DOHH2 (cell line): ENCODE measurements around the gene ZBTB7C.

Source experiments
- H3F3A ChIP-seq: fragments of 200-600 bp; sonication (generic), shearing (Covaris generic); 2 replicates; pipeline ENCODE4 v1.6.0; 2016; ENCODE audit warnings: antibody characterized with exemption, mild to moderate bottlenecking; ENCODE audit not compliant: control insufficient read depth, insufficient read depth
- H3K27ac ChIP-seq: fragments of 200-600 bp; sonication (generic); 2 replicates; pipeline ENCODE4 v1.5.1; 2014; ENCODE audit warnings: low read depth, mild to moderate bottlenecking, low read length, moderate library complexity
- H3K27me3 ChIP-seq: fragments of 200-600 bp; sonication (generic); 2 replicates; pipeline ENCODE4 v1.6.1; 2014; ENCODE audit warnings: mild to moderate bottlenecking, low read length, mixed read lengths; ENCODE audit not compliant: control insufficient read depth
- H3K36me3 ChIP-seq: fragments of 200-600 bp; sonication (generic); 2 replicates; pipeline ENCODE4 v1.6.1; 2014; ENCODE audit warnings: mild to moderate bottlenecking, low read length, moderate library complexity, mixed read lengths; ENCODE audit not compliant: control insufficient read depth
- H3K4me1 ChIP-seq: fragments of 200-600 bp; sonication (generic); 2 replicates; pipeline ENCODE4 v1.6.1; 2014; ENCODE audit warnings: mild to moderate bottlenecking, low read length, mixed read lengths; ENCODE audit not compliant: control insufficient read depth
- H3K4me2 ChIP-seq: fragments of 200-600 bp; sonication (generic); 2 replicates; pipeline ENCODE4 v1.6.0; 2014; ENCODE audit warnings: mild to moderate bottlenecking, low read length, moderate library complexity
- H3K4me3 ChIP-seq: fragments of 200-600 bp; sonication (generic); 2 replicates; pipeline ENCODE4 v1.5.1; 2014; ENCODE audit warnings: mild to moderate bottlenecking, low read length, mixed read lengths
- H3K79me2 ChIP-seq: fragments of 200-600 bp; sonication (generic); 2 replicates; pipeline ENCODE4 v1.6.1; 2014; ENCODE audit warnings: mild to moderate bottlenecking, low read length, mixed read lengths; ENCODE audit not compliant: control insufficient read depth
- H3K9me2 ChIP-seq: fragments of 200-600 bp; sonication (generic); replicated peaks from 2 replicates; pipeline ENCODE4 v1.6.1; 2014; ENCODE audit warnings: mild to moderate bottlenecking, low read length, mixed read lengths; ENCODE audit not compliant: control insufficient read depth
- H3K9me3 ChIP-seq: fragments of 200-600 bp; sonication (generic); 2 replicates; pipeline ENCODE4 v1.6.1; 2014; ENCODE audit warnings: antibody characterized with exemption, low read length, mixed read lengths; ENCODE audit not compliant: control insufficient read depth, insufficient read depth
- H4K20me1 ChIP-seq: fragments of 200-600 bp; sonication (generic); 2 replicates; pipeline ENCODE4 v1.6.0; 2014; ENCODE audit warnings: low read depth, mild to moderate bottlenecking, antibody characterized with exemption, low read length, moderate library complexity; ENCODE audit not compliant: control insufficient read depth, insufficient read depth
- CTCF ChIP-seq: fragments of 200-600 bp; sonication (generic); IDR thresholded peaks from one replicate; pipeline ENCODE4 v1.5.1; 2014; ENCODE audit warnings: antibody characterized with exemption, mild to moderate bottlenecking, low read depth, low read length; ENCODE audit not compliant: poor library complexity, severe bottlenecking
- EZH2phosphoT487 ChIP-seq: fragments of 200-600 bp; sonication (generic); IDR thresholded peaks from 2 replicates; pipeline ENCODE4 v1.6.1; 2017; ENCODE audit warnings: borderline replicate concordance, mild to moderate bottlenecking, antibody characterized with exemption, low read length, moderate library complexity, mixed read lengths

ZBTB7C gene

DNA sequence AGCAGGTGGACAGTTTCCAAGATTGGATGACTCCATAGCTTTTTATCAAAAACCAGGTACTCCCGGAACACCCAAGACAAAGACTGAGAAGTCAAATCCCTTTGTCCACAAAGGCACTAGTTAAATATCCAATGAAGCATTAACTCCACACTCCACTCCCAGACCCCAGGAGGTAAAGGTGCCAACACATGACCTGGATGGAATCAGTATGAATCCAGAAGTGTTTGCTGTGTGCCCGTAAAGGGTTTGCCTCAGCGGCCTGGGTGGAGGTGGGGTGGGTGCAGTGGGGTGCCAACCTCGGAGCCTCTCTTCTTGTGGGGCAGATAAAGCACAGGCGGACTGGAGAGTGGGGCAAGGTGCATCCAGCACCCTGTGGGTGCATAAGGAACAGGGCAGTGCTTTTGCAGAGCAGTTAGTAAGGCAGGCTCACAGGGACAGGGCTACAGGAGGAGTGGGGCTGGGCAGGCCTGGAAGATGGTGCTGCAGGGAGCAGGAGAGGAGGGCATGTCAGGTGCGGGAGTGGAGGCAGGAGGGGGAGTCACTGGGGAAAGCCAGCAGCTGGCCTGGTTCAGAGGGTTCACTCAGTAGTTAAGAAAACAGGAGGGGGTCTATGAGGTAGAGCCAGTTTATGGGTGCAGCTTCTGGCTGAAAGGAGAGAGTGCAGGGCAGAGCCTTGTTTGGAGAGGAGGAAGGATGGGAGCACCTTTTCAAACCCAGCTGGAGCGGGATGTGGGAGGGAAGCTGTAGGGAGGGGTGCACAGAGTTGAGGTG is 270.3 kb downstream of the ZBTB7C start:
- Histone ChIP-seq H3K27me3 (no peaks in the 10 kb centered on the region), H3K4me3 (no peak overlapping the region), H3F3A (no peaks in the 10 kb centered on the region), H3K4me1 (0 out of 2 replicates have a peak, but pooled peaks cover 3% of the 10 kb centered on the region), H3K9me2 (no peaks in the 10 kb centered on the region), H3K79me2 (no peaks in the 10 kb centered on the region), H3K36me3 (no peaks in the 10 kb centered on the region), H3K9me3 (no peaks in the 10 kb centered on the region), H4K20me1 (no peaks in the 10 kb centered on the region), H3K4me2 (no peak overlapping the region), H3K27ac (no peak overlapping the region)
- TF ChIP-seq EZH2phosphoT487 (no peak), CTCF (no peak)

DNA sequence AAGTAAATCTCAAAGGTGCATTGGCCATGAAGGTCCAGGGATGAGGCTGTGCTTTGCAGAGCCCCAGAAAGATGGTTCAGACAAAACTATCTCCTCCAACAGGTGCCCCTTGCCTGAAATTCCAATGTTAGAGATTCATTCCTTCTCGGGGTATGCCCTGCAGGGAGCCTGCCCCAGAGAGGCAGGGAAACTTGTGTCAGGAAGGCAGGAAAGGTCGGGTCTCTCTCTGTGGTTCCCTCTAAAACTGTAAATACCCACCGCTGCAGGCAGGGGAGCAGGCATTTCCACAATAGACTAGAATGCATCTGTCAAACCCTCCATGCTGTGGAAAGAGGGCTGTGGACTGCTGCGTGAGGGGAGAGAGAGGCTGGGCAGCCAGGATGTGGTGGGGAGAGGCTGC is 271.0 kb downstream of the ZBTB7C start:
- H3K9me2 ChIP-seq, result no peaks in the 10 kb centered on the region
- no peak overlapping the region for H3K27ac ChIP-seq
- no peaks in the 10 kb centered on the region for H3K36me3 ChIP-seq
- no peaks in the 10 kb centered on the region for H4K20me1 ChIP-seq
- 0 out of 2 replicates have a peak, but pooled peaks cover 3% of the 10 kb centered on the region for H3K4me1 ChIP-seq
- no peaks in the 10 kb centered on the region for H3K9me3 ChIP-seq
- no peak for TF ChIP-seq CTCF
- no peak for TF ChIP-seq EZH2phosphoT487
- H3K27me3 ChIP-seq, result peaks cover 2% of the 10 kb centered on the region; the same call in 1 of the 2 replicates
- H3K4me3 ChIP-seq, result no peak overlapping the region
- H3F3A ChIP-seq, result no peaks in the 10 kb centered on the region
- no peak overlapping the region for H3K4me2 ChIP-seq
- no peaks in the 10 kb centered on the region for H3K79me2 ChIP-seq

- H3K4me2 ChIP-seq, result no peak overlapping the region
- no peak for TF ChIP-seq EZH2phosphoT487
- no peak for TF ChIP-seq CTCF
- H3K27me3 ChIP-seq, result peaks cover 8% of the 10 kb centered on the region; the same call in 1 of the 2 replicates
- H3K36me3 ChIP-seq, result no peaks in the 10 kb centered on the region
- H3F3A ChIP-seq, result no peaks in the 10 kb centered on the region
- H3K79me2 ChIP-seq, result no peaks in the 10 kb centered on the region
- no peaks in the 10 kb centered on the region for H4K20me1 ChIP-seq
- no peak overlapping the region for H3K27ac ChIP-seq
- H3K9me3 ChIP-seq, result no peaks in the 10 kb centered on the region
- no peak overlapping the region for H3K4me3 ChIP-seq
- no peaks in the 10 kb centered on the region for H3K9me2 ChIP-seq
- H3K4me1 ChIP-seq, result no peaks in the 10 kb centered on the region
Measured at GRCh38 chr18:48137374-48138081, 271.7 kb downstream of the ZBTB7C start.
